ENCODE results near the gene ANKRD12. TPM values are rescaled to one million over a fixed set of nuclear protein-coding genes. Genes with fewer than 3 reads are reported as not detected.
A peak's percentile ranks its signal among the peaks of the same experiment; 100 is the strongest.
"Not testable (repeated sequence)": the region's sequence is repeated elsewhere in the genome, so short reads cannot be mapped to it uniquely, and the experiment has no call there.

The ANKRD12 gene
- total and polyA plus RNA-seq, 4 experiments from 2014 or later, result 10.7 to 280 (median 201) TPM

DNA sequence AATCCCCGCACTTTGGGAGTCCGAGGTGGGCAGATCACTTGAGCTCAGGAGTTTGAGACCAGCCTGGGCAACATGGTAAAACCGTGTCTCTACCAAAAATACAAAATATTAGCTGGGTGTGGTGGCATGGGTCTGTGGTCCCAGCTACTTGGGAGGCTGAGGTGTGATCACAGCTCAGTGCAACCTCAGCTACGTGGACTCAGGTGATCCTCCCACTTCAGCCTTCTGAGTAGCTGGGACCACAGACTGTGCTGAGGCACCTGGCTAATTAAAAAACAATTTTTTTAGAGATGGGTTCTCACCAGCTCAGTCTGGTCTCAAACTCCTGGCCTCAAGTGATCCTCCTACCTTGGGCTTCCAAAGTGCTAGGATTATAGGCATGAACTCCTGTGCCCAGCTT, 23.4 kb downstream of the ANKRD12 start:
- no peaks in the 10 kb centered on the region for H3K27me3 Mint-ChIP-seq
- no peak for DNase-seq
- H3K9me3 Mint-ChIP-seq, result peaks cover 0 to 30% (median 21%) of the 10 kb centered on the region in 8 donors
- POLR2A ChIA-PET (ENCODE audit: partially characterized antibody), result interaction anchor here (0.7 to 1.0 kb wide), 2 partner anchors 33 to 57 kb away, joined by 3 to 4 read pairs; no protein-coding TSS in a partner anchor
- intact Hi-C loops (cut with micrococcal nuclease), result no loop called here
- peaks cover 0 to 8% of the 10 kb centered on the region in 2 donors for H3K9me3 ChIP-seq (ENCODE audit: control insufficient read depth in 1 of 2, low read length in 2 of 2)
- no peak overlapping the region for H3K27ac ChIP-seq (ENCODE audit: low read depth, low read length)
- peak overlapping the region in 1 of 7 donors; percentile 22 for H3K27ac Mint-ChIP-seq
- H3K4me3 Mint-ChIP-seq, result peak overlapping the region in 1 of 8 donors; percentile 11
- peaks cover 34 to 50% of the 10 kb centered on the region in 2 donors for H3K36me3 Mint-ChIP-seq
- H3K4me1 ChIP-seq (ENCODE audit: insufficient read depth, low read length), result peaks cover 48% of the 10 kb centered on the region
- CTCF ChIA-PET (ENCODE audit: partially characterized antibody), result interaction anchor here (0.9 to 2.7 kb wide), 5 partner anchors 12 to 88 kb away, joined by 3 to 10 read pairs (median 3); no protein-coding TSS in a partner anchor
- no peak overlapping the region for H3K4me3 ChIP-seq (ENCODE audit: low read length in 2 of 2)
- peaks cover 56 to 83% (median 67%) of the 10 kb centered on the region in 4 donors for H3K4me1 Mint-ChIP-seq
- H3K27me3 ChIP-seq (ENCODE audit: insufficient read depth, low read length), result no peaks in the 10 kb centered on the region
- no peaks in the 10 kb centered on the region for H3K36me3 ChIP-seq (ENCODE audit: insufficient read depth, low read length)

DNA sequence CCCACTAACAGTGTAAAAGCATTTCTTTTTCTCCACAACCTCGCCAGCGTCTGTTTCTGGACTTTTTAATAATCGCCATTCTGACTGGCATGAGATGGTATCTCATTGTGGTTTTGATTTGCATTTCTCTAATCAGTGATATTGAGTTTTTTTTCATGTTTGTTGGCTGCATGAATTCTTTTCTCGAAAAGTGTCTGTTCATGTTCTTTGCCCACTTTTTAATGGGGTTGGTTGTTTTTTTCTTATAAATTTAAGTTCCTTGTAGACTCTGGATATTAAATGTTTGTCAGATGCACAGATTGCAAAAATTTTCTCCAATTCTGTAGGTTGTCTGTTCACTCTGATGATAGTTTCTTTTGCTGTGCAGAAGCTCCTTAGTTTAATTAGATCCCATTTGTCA, 26.1 kb downstream of the ANKRD12 start:
- intact Hi-C loops (cut with micrococcal nuclease); H3K27me3 ChIP-seq (ENCODE audit: insufficient read depth, low read length); H3K4me3 ChIP-seq (ENCODE audit: low read length in 2 of 2); H3K9me3 ChIP-seq (ENCODE audit: control insufficient read depth in 1 of 2, low read length in 2 of 2); H3K27me3 Mint-ChIP-seq; H3K36me3 ChIP-seq (ENCODE audit: insufficient read depth, low read length); DNase-seq; H3K27ac ChIP-seq (ENCODE audit: low read depth, low read length): not testable (repeated sequence)
- Mint-ChIP-seq H3K36me3 (peaks cover 43 to 50% of the 10 kb centered on the region in 2 donors), H3K4me1 (peaks cover 44 to 70% (median 51%) of the 10 kb centered on the region in 4 donors), H3K9me3 (peaks cover 0 to 35% (median 23%) of the 10 kb centered on the region in 8 donors), H3K27ac (peak overlapping the region in 2 of 7 donors; percentile 48 to 61), H3K4me3 (peak overlapping the region in 2 of 8 donors; percentile 10 to 20)
- POLR2A ChIA-PET (ENCODE audit: partially characterized antibody), result interaction anchor here (1.1 kb wide), 1 partner anchor 1363 kb away, joined by 3 read pairs; the partner anchor contains the start of gene NAPG
- CTCF ChIA-PET (ENCODE audit: partially characterized antibody), result interaction anchor here (2.7 kb wide), 1 partner anchor 89 kb away, joined by 10 read pairs; no protein-coding TSS in a partner anchor
- H3K4me1 ChIP-seq (ENCODE audit: insufficient read depth, low read length), result peaks cover 26% of the 10 kb centered on the region

DNA sequence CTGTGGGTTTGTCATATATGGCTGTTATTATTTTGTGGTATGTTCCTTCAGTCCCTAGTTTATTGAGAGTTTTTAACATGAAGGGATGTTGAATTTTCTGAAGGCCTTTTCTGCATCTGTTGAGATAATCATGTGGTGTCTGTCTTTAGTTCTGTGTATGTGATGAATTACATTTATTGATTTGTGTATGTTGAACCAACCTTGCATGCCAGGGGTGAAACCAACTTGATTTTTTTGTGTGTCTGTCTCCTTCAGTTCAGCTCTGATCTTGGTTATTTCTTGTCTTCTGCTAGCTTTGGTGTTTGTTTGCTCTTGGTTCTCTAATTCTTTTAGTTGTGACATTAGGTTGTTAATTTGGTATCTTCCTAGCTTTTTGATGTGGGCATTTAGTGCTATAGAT, 27.6 kb downstream of the ANKRD12 start:
- H3K4me1 ChIP-seq (ENCODE audit: insufficient read depth, low read length), result peaks cover 14% of the 10 kb centered on the region
- CTCF ChIA-PET (ENCODE audit: partially characterized antibody); H3K27ac ChIP-seq (ENCODE audit: low read depth, low read length); H3K36me3 ChIP-seq (ENCODE audit: insufficient read depth, low read length); DNase-seq; H3K27me3 Mint-ChIP-seq; intact Hi-C loops (cut with micrococcal nuclease); H3K27ac Mint-ChIP-seq; H3K27me3 ChIP-seq (ENCODE audit: insufficient read depth, low read length); H3K4me3 ChIP-seq (ENCODE audit: low read length in 2 of 2); H3K9me3 ChIP-seq (ENCODE audit: control insufficient read depth in 1 of 2, low read length in 2 of 2): not testable (repeated sequence)
- Mint-ChIP-seq H3K36me3 (peaks cover 46 to 48% of the 10 kb centered on the region in 2 donors), H3K4me1 (peaks cover 41 to 71% (median 49%) of the 10 kb centered on the region in 4 donors), H3K4me3 (peak overlapping the region in 5 of 8 donors; percentile 0 to 55 (median 36)), H3K9me3 (peaks cover 0 to 35% (median 24%) of the 10 kb centered on the region in 8 donors)
- POLR2A ChIA-PET (ENCODE audit: partially characterized antibody), result interaction anchor here (1.4 kb wide), 1 partner anchor 81 kb away, joined by 3 read pairs; no protein-coding TSS in a partner anchor

- Mint-ChIP-seq H3K36me3 (peaks cover 46 to 55% of the 10 kb centered on the region in 2 donors), H3K9me3 (peaks cover 0 to 35% (median 24%) of the 10 kb centered on the region in 8 donors), H3K4me1 (peaks cover 47 to 77% (median 59%) of the 10 kb centered on the region in 4 donors)
- H3K27me3 ChIP-seq (ENCODE audit: insufficient read depth, low read length); H3K4me3 Mint-ChIP-seq; CTCF ChIA-PET (ENCODE audit: partially characterized antibody); H3K4me1 ChIP-seq (ENCODE audit: insufficient read depth, low read length); H3K9me3 ChIP-seq (ENCODE audit: control insufficient read depth in 1 of 2, low read length in 2 of 2); DNase-seq; H3K27ac Mint-ChIP-seq; H3K27me3 Mint-ChIP-seq; H3K27ac ChIP-seq (ENCODE audit: low read depth, low read length); H3K4me3 ChIP-seq (ENCODE audit: low read length in 2 of 2); intact Hi-C loops (cut with micrococcal nuclease); H3K36me3 ChIP-seq (ENCODE audit: insufficient read depth, low read length): not testable (repeated sequence)
- POLR2A ChIA-PET (ENCODE audit: partially characterized antibody), result interaction anchor here (0.5 kb wide), 1 partner anchor 27 kb away, joined by 3 read pairs; no protein-coding TSS in a partner anchor
Observed at GRCh38 chr18:9165883-9166282, 29.3 kb downstream of the ANKRD12 start.

DNA sequence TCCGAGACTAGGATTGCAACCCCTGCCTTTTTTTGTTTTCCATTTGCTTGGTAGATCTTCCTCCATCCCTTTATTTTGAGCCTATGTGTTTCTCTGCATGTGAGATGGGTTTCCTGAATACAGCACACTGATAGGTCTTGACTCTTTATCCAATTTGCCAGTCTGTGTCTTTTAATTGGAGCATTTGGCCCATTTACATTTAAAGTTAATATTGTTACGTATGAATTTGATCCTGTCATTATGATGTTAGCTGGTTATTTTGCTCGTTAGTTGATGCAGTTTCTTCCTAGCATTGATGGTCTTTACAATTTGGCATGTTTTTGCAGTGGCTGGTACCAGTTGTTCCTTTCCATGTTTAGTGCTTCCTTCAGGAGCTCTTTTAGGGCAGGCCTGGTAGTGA, 32.9 kb downstream of the ANKRD12 start:
- H3K4me1 ChIP-seq (ENCODE audit: insufficient read depth, low read length), result peaks cover 36% of the 10 kb centered on the region
- POLR2A ChIA-PET (ENCODE audit: partially characterized antibody); H3K36me3 ChIP-seq (ENCODE audit: insufficient read depth, low read length); H3K27me3 Mint-ChIP-seq; DNase-seq; intact Hi-C loops (cut with micrococcal nuclease); H3K27ac ChIP-seq (ENCODE audit: low read depth, low read length); H3K9me3 ChIP-seq (ENCODE audit: control insufficient read depth in 1 of 2, low read length in 2 of 2); H3K27me3 ChIP-seq (ENCODE audit: insufficient read depth, low read length); H3K4me3 ChIP-seq (ENCODE audit: low read length in 2 of 2); CTCF ChIA-PET (ENCODE audit: partially characterized antibody); H3K9me3 Mint-ChIP-seq: not testable (repeated sequence)
- Mint-ChIP-seq H3K4me1 (peaks cover 48 to 87% (median 66%) of the 10 kb centered on the region in 4 donors), H3K4me3 (peak overlapping the region in 6 of 8 donors; percentile 5 to 69 (median 54)), H3K27ac (peak overlapping the region in 4 of 7 donors; percentile 9 to 78 (median 12)), H3K36me3 (peaks cover 24 to 42% of the 10 kb centered on the region in 2 donors)

GRCh38 chr18:9171919-9172318, 35.3 kb downstream of the ANKRD12 start:
- H3K27me3 Mint-ChIP-seq; H3K27ac ChIP-seq (ENCODE audit: low read depth, low read length); H3K4me3 ChIP-seq (ENCODE audit: low read length in 2 of 2); H3K27me3 ChIP-seq (ENCODE audit: insufficient read depth, low read length); H3K36me3 ChIP-seq (ENCODE audit: insufficient read depth, low read length); intact Hi-C loops (cut with micrococcal nuclease); H3K9me3 ChIP-seq (ENCODE audit: control insufficient read depth in 1 of 2, low read length in 2 of 2); H3K9me3 Mint-ChIP-seq; POLR2A ChIA-PET (ENCODE audit: partially characterized antibody); DNase-seq: not testable (repeated sequence)
- H3K4me1 ChIP-seq (ENCODE audit: insufficient read depth, low read length), result peaks cover 46% of the 10 kb centered on the region
- H3K4me1 Mint-ChIP-seq, result peaks cover 56 to 96% (median 76%) of the 10 kb centered on the region in 4 donors
- H3K27ac Mint-ChIP-seq, result peak overlapping the region in 4 of 7 donors; percentile 10 to 74 (median 42)
- peaks cover 21 to 39% of the 10 kb centered on the region in 2 donors for H3K36me3 Mint-ChIP-seq
- CTCF ChIA-PET (ENCODE audit: partially characterized antibody), result interaction anchor here (0.8 to 1.4 kb wide), 3 partner anchors 10 to 98 kb away, joined by 3 to 5 read pairs (median 3); no protein-coding TSS in a partner anchor
- H3K4me3 Mint-ChIP-seq, result peak overlapping the region in 7 of 8 donors; percentile 29 to 74 (median 61)

GRCh38 chr18:9172506-9173127, 36.0 kb downstream of the ANKRD12 start:
- H3K27me3 ChIP-seq (ENCODE audit: insufficient read depth, low read length), result no peaks in the 10 kb centered on the region
- H3K4me1 ChIP-seq (ENCODE audit: insufficient read depth, low read length), result peaks cover 50% of the 10 kb centered on the region
- ChIA-PET POLR2A (ENCODE audit: partially characterized antibody) (interaction anchor here (0.7 kb wide), 1 partner anchor 69 kb away, joined by 4 read pairs; no protein-coding TSS in a partner anchor), CTCF (ENCODE audit: partially characterized antibody) (interaction anchor here (1.0 to 1.3 kb wide), 2 partner anchors 10 to 64 kb away, joined by 3 read pairs; no protein-coding TSS in a partner anchor)
- intact Hi-C loops (cut with micrococcal nuclease), result no loop called here
- H3K4me3 Mint-ChIP-seq, result peak overlapping the region in 7 of 8 donors; percentile 17 to 63 (median 48)
- no peaks in the 10 kb centered on the region for H3K9me3 ChIP-seq (ENCODE audit: control insufficient read depth in 1 of 2, low read length in 2 of 2)
- no peak overlapping the region for H3K4me3 ChIP-seq (ENCODE audit: low read length in 2 of 2)
- DNase-seq, result no peak
- no peak overlapping the region for H3K27ac ChIP-seq (ENCODE audit: low read depth, low read length)
- peaks cover 0 to 2% (median 0%) of the 10 kb centered on the region in 8 donors for H3K9me3 Mint-ChIP-seq
- H3K36me3 Mint-ChIP-seq, result peaks cover 17 to 38% of the 10 kb centered on the region in 2 donors
- no peaks in the 10 kb centered on the region for H3K36me3 ChIP-seq (ENCODE audit: insufficient read depth, low read length)
- peak overlapping the region in 6 of 7 donors; percentile 37 to 74 (median 44) for H3K27ac Mint-ChIP-seq
- no peaks in the 10 kb centered on the region for H3K27me3 Mint-ChIP-seq
- peaks cover 57 to 96% (median 78%) of the 10 kb centered on the region in 4 donors for H3K4me1 Mint-ChIP-seq

All from CD4-positive, alpha-beta memory T cell (primary cell).